A549 (cell line): ENCODE results near the gene CD300LF.

ENCODE experiments used
- CBX8 ChIP-seq: fragments of 200-600 bp; sonication (generic); IDR thresholded peaks from 2 replicates; pipeline ENCODE4 v1.6.1; 2016
- CEBPB ChIP-seq, 2 experiments: fragments of >200 bp in 1 of 2; sonication (Bioruptor Twin) in 1 of 2; formaldehyde crosslinking in 1 of 2; IDR thresholded peaks; 2 replicates each; pipeline ENCODE4 v1.6.1; 2012 to 2016
- CHD2 ChIP-seq: fragments of 150-350 bp; IDR thresholded peaks from 2 replicates; pipeline ENCODE4 v1.6.1; 2014; ENCODE audit warnings: low read length; ENCODE audit not compliant: partially characterized antibody
- KDM1A ChIP-seq: fragments of 200-600 bp; sonication (generic); IDR thresholded peaks from 2 replicates; pipeline ENCODE4 v1.6.1; 2016; ENCODE audit warnings: low read depth, mild to moderate bottlenecking
- MAFK ChIP-seq: fragments of 450-650 bp; IDR thresholded peaks from 2 replicates; pipeline ENCODE4 v1.6.1; 2014; ENCODE audit not compliant: partially characterized antibody
- POLR2A ChIP-seq: IDR thresholded peaks from 2 replicates; pipeline ENCODE4 v1.6.1; 2012; ENCODE audit warnings: mild to moderate bottlenecking, low read length
- POLR2AphosphoS2 ChIP-seq: conservative IDR thresholded peaks from 2 replicates; pipeline ENCODE4 v1.6.1; 2012; ENCODE audit warnings: low read length, improper control_type of control experiment, inconsistent platforms
- RARB ChIP-seq: fragments of 250-450 bp; sonication (Bioruptor Pico); IDR thresholded peaks from 2 replicates; pipeline ENCODE4 v1.8.0; 2021; ENCODE audit warnings: mild to moderate bottlenecking, moderate library complexity
- SMC3 ChIP-seq: fragments of >200 bp; sonication (Bioruptor Twin); formaldehyde crosslinking; IDR thresholded peaks from 3 replicates; pipeline ENCODE4 v1.6.1; 2018; ENCODE audit warnings: inconsistent platforms
- TP53 ChIP-seq: fragments of 250-450 bp; sonication (Bioruptor Pico); IDR thresholded peaks from 2 replicates; pipeline ENCODE4 v1.5.0; 2021; ENCODE audit warnings: mild to moderate bottlenecking, moderate library complexity
- TF ChIP-seq, protein P1 (sequence below): fragments of >200 bp; sonication (Bioruptor Twin); formaldehyde crosslinking; IDR thresholded peaks from 3 replicates; pipeline ENCODE4 v1.5.1; 2016
- TF ChIP-seq, protein P2 (sequence below): IDR thresholded peaks from 2 replicates; pipeline ENCODE4 v1.6.1; 2012
- TF ChIP-seq, protein P3 (sequence below): IDR thresholded peaks from 2 replicates; pipeline ENCODE4 v1.6.1; 2012; ENCODE audit warnings: low read depth, borderline replicate concordance

GRCh38 chr17:74679374-74679773 is 33.3 kb downstream of the CD300LF start:
- TF ChIP-seq, protein P1, sequence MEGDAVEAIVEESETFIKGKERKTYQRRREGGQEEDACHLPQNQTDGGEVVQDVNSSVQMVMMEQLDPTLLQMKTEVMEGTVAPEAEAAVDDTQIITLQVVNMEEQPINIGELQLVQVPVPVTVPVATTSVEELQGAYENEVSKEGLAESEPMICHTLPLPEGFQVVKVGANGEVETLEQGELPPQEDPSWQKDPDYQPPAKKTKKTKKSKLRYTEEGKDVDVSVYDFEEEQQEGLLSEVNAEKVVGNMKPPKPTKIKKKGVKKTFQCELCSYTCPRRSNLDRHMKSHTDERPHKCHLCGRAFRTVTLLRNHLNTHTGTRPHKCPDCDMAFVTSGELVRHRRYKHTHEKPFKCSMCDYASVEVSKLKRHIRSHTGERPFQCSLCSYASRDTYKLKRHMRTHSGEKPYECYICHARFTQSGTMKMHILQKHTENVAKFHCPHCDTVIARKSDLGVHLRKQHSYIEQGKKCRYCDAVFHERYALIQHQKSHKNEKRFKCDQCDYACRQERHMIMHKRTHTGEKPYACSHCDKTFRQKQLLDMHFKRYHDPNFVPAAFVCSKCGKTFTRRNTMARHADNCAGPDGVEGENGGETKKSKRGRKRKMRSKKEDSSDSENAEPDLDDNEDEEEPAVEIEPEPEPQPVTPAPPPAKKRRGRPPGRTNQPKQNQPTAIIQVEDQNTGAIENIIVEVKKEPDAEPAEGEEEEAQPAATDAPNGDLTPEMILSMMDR, result no peak
- TF ChIP-seq POLR2A (no peak), CBX8 (no peak), POLR2AphosphoS2 (no peak), KDM1A (no peak), CEBPB (IDR thresholded peaks at IDR 0.05) (no peak), CHD2 (no peak), SMC3 (no peak), RARB (CRISPR knock-in tag) (no peak), TP53 (CRISPR knock-in tag) (no peak), MAFK (no peak)
- TF ChIP-seq, protein P2, sequence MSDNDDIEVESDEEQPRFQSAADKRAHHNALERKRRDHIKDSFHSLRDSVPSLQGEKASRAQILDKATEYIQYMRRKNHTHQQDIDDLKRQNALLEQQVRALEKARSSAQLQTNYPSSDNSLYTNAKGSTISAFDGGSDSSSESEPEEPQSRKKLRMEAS, result no peak
- TF ChIP-seq, protein P3, sequence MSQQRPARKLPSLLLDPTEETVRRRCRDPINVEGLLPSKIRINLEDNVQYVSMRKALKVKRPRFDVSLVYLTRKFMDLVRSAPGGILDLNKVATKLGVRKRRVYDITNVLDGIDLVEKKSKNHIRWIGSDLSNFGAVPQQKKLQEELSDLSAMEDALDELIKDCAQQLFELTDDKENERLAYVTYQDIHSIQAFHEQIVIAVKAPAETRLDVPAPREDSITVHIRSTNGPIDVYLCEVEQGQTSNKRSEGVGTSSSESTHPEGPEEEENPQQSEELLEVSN, result no peak
